ENCODE data around the gene ABCA6.

The ABCA6 gene

DNA sequence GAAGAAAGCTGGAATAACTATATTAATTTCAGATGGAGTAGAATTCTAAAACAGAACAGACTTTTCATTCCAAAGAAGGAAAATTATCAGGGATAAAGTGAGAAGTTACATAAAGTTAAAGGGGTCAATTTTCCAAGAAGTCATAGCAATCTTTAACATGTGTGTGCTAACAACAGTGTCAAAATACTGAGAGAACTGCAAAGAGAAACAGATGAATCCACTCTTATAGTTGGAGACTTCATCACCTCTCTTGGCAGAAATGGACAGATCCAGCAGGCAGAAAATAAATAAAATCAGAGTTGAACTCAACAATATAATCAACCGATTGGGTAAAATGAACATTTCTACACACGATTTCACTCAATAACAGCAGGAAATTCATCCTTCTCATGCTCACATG is 86.4 kb downstream of the ABCA6 start:
- H3K4me3 ChIP-seq (ENCODE audit: low read depth, low read length), result no peak overlapping the region
- TF ChIP-seq, protein P1, sequence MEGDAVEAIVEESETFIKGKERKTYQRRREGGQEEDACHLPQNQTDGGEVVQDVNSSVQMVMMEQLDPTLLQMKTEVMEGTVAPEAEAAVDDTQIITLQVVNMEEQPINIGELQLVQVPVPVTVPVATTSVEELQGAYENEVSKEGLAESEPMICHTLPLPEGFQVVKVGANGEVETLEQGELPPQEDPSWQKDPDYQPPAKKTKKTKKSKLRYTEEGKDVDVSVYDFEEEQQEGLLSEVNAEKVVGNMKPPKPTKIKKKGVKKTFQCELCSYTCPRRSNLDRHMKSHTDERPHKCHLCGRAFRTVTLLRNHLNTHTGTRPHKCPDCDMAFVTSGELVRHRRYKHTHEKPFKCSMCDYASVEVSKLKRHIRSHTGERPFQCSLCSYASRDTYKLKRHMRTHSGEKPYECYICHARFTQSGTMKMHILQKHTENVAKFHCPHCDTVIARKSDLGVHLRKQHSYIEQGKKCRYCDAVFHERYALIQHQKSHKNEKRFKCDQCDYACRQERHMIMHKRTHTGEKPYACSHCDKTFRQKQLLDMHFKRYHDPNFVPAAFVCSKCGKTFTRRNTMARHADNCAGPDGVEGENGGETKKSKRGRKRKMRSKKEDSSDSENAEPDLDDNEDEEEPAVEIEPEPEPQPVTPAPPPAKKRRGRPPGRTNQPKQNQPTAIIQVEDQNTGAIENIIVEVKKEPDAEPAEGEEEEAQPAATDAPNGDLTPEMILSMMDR (IDR thresholded peaks at IDR 0.05; ENCODE audit: low read depth, low read length), result no peak

DNA sequence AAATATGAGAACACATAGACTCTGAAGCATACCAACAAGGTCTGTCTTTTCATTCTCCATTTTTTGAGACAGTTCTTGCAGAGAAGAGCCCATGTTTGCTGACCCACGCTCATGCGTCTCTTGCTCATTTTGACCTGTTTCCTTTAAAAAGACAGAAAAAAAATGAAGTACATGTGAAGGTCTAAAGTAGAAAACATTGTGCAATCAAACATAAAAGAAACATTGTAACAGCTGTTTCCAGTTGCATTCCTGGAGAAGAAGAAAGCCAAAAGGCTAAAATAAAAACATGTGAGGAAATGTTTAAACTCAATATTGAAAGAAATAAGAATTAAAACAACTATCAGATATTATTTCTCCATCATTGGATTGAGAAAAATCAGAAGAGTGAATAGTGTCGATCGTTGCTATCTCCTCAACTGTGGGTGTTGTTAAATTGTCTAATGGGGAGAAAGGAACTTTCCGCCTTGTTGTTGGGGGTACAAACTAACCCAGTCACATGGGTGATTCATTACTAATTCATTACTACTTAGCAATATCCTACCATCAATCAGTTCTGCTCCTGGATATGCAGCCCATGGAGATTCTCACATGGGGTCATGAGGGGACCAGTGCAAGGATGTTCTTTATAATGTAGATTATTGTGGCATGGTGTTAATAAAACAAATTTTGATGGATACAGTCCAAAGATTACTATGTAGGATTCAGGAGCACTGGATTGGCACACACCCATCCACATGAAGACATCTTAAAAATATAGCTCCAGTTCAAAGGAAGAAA is 90.5 kb downstream of the ABCA6 start:
- TF ChIP-seq, protein P1 (IDR thresholded peaks at IDR 0.05; ENCODE audit: low read depth, low read length), result no peak
- H3K4me3 ChIP-seq (ENCODE audit: low read depth, low read length), result no peak overlapping the region

DNA sequence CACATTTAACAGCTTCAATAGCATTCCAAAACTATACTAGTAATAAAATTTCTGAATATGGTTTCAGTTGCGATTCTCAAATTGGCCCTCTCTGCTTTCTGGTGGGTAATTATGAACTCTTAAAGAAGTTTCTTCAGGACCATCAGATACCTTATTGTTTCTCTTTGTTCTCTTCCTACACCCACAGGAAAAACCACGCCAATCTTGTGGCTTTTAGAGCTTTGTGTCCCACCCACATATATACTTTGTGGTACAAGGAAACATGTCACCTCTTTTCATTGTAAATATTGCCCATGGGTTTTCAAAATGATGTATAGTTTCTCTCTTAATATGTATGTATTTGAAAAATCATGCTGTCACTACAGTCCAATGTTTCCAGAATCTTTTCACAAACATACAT is 93.1 kb downstream of the ABCA6 start:
- H3K4me3 ChIP-seq (ENCODE audit: low read depth, low read length), result no peak overlapping the region
- TF ChIP-seq, protein P1 (IDR thresholded peaks at IDR 0.05; ENCODE audit: low read depth, low read length), result no peak

DNA sequence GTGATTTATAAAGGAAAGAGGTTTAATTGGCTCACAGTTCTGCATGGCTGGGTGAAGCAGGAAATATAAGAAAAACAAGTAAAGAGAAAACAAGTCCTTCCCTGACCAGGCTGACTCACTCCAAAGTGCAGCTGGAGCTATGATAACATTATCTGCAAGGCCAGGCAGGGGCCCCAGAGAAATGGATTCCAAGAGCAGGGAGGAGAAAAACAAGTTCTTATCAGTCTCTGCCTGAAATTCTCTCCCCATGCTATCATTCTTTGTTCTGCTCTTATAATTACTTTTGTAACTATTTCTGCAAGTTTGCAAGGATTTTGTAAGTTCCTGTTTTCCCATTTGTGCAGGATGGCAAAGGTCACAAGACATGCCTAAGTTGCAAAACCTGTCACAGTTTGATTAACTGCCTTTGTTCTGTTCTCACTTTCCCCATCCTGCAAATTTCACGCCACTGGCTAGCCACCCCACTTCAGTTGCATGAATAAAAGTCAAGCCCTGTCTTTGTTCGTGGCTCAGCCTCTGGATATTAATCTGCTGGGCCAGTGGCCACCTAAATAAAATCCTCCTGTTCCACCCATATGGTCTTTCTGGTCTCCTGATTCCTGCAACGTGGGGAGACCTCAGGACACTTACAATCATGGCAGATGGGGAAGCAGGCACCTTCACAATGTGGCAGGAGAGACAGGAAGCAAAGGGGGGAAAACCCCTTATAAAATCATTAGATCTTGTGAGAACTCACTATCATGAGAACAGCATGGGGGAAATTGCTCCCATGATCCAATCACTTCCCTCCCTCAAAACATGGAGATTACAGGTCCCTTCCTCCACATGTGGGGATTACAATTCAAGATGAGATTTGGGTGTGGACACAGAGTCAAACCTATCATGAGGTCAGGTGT is 94.1 kb downstream of the ABCA6 start:
- TF ChIP-seq, protein P1 (IDR thresholded peaks at IDR 0.05; ENCODE audit: low read depth, low read length), result no peak
- H3K4me3 ChIP-seq (ENCODE audit: low read depth, low read length), result no peak overlapping the region

DNA sequence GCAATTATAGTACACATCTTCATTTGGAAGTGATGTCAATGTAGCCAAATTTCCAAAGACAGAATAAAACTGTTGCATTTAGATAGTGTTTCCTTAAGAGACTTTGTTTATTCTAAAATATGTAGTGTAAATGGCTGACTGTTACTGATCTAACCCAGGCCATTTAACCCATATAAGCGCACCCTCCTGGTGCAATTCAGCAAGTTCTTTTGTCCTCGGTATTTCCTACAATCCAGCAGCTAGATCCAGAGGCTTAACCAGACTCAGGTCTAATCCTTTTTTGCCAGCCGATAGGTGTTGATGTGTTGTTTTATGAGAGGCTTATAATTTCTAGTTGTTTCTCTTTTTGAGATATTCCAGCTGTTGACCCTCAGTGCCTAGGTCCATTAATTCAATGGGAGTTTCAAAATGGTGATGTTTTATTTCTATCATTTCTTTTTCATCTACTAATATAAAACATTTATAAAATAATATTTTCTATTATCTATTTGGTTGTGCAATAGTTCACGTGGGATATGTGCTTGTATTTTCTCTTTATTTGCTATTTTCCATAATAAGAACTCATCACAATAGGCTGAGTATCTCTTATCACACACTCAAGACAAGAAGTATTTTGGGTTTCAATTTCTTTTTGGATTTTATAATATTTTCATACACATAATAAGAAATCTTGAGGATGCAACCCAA is 95.4 kb downstream of the ABCA6 start:
- TF ChIP-seq, protein P1 (IDR thresholded peaks at IDR 0.05; ENCODE audit: low read depth, low read length), result no peak
- no peak overlapping the region for H3K4me3 ChIP-seq (ENCODE audit: low read depth, low read length)

DNA sequence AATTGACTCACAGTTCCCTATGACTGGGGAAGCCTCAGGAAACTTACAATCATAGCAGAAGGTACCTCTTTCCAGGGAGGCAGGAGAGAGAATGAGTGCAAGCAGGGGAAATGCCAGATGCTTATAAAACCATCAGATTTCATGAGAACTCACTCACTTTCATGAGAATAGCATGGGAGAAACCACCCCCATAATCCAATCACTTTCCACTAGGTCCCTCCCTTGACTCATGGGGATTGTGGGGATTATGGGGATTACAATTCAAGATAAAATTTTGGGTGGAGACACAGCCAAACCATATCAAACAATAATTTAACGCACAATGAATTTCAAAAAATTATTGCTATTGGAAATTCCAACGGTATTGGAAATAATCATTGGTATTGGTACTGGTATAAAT is 96.0 kb downstream of the ABCA6 start:
- H3K4me3 ChIP-seq (ENCODE audit: low read depth, low read length), result no peak overlapping the region
- TF ChIP-seq, protein P1 (IDR thresholded peaks at IDR 0.05; ENCODE audit: low read depth, low read length), result no peak
